ENCODE measurements around the gene ERICH6. TPM values are rescaled to one million over a fixed set of nuclear protein-coding genes. Genes with fewer than 3 reads are reported as not detected.

Gene ERICH6
- total RNA-seq, 1 donor from 2014 or later = not detected

DNA sequence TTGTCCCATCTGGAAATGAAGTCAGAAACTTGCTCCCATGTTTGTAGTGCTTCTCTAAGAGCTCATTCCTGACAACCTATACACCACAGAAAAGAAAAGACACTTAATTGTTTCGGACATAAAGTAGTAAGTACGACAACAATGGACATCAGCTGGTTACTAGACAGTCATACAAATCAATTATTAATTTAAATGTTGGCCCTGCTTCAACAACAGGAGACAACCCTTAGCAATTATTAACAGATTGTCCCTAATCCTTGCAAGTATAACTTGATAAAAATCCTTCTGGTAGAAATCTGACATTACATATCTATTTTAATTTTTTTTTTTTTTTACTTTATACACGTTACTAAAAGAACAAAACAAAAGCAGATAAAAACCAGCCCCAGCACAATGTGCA lies 29.8 kb downstream of the ERICH6 start:
- Histone ChIP-seq H3K27me3 (ENCODE audit: low read depth) (no peaks in the 10 kb centered on the region), H3K27ac (no peak overlapping the region), H3K4me3 (no peak overlapping the region), H3K36me3 (no peaks in the 10 kb centered on the region), H3K9me3 (peaks cover 13% of the 10 kb centered on the region), H3K4me1 (no peaks in the 10 kb centered on the region)
- TF ChIP-seq, protein P1, sequence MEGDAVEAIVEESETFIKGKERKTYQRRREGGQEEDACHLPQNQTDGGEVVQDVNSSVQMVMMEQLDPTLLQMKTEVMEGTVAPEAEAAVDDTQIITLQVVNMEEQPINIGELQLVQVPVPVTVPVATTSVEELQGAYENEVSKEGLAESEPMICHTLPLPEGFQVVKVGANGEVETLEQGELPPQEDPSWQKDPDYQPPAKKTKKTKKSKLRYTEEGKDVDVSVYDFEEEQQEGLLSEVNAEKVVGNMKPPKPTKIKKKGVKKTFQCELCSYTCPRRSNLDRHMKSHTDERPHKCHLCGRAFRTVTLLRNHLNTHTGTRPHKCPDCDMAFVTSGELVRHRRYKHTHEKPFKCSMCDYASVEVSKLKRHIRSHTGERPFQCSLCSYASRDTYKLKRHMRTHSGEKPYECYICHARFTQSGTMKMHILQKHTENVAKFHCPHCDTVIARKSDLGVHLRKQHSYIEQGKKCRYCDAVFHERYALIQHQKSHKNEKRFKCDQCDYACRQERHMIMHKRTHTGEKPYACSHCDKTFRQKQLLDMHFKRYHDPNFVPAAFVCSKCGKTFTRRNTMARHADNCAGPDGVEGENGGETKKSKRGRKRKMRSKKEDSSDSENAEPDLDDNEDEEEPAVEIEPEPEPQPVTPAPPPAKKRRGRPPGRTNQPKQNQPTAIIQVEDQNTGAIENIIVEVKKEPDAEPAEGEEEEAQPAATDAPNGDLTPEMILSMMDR (IDR thresholded peaks at IDR 0.05) = no peak
- ATAC-seq = no peak
- intact Hi-C loops (cut with DNase I) = no loop called here
- DNase-seq = no peak

DNA sequence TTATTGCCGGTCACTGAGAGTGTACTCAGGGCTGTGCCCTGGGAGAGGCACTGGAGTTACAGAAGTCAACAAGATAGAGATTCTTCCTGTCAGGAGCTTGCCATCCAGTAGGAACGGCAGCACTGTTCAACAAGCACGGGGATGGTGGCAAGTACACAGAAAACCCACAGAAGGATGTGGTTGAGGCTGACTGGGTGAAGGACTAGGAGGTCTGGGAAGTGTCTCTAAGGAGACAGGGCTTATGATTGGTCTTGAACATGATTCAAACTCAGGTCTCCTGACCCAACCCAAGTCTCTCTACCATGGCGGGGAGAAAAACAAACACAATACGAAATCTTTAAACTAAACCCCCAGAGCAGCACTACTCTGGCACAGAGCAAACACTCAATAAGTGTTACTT lies 37.6 kb downstream of the ERICH6 start:
- intact Hi-C loops (cut with DNase I) = no loop called here
- TF ChIP-seq, protein P1 (IDR thresholded peaks at IDR 0.05) = no peak
- no peak for DNase-seq
- no peak overlapping the region for H3K4me3 ChIP-seq
- H3K27me3 ChIP-seq (ENCODE audit: low read depth) = no peaks in the 10 kb centered on the region
- no peaks in the 10 kb centered on the region for H3K36me3 ChIP-seq
- H3K27ac ChIP-seq = no peak overlapping the region
- H3K4me1 ChIP-seq = no peaks in the 10 kb centered on the region
- no peak for ATAC-seq
- H3K9me3 ChIP-seq = no peaks in the 10 kb centered on the region

DNA sequence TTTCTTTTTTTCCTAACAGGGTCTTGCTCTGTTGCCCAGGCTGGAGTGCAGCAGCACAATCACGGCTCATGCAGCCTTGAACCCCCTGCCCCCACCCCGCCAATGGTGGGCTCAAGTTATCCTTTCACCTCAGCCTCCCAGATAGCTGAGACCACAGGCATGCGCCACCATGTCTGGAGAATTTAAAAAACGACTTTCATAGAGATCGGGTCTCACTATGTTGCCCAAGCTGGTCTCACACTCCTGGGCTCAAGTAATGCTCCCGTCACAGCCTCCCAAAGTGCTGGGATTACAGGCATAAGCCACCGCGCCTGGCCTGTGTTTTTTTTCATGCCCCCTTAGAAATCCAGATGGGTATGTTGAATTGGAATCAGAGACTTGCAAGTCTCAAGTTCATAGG lies 40.3 kb downstream of the ERICH6 start:
- Histone ChIP-seq H3K4me1 (no peaks in the 10 kb centered on the region), H3K27ac (no peak overlapping the region), H3K4me3 (no peak overlapping the region), H3K9me3 (no peaks in the 10 kb centered on the region), H3K36me3 (no peaks in the 10 kb centered on the region), H3K27me3 (ENCODE audit: low read depth) (no peaks in the 10 kb centered on the region)
- TF ChIP-seq, protein P1 (IDR thresholded peaks at IDR 0.05) = no peak
- no peak for ATAC-seq
- intact Hi-C loops (cut with DNase I) = no loop called here
- DNase-seq = no peak

DNA sequence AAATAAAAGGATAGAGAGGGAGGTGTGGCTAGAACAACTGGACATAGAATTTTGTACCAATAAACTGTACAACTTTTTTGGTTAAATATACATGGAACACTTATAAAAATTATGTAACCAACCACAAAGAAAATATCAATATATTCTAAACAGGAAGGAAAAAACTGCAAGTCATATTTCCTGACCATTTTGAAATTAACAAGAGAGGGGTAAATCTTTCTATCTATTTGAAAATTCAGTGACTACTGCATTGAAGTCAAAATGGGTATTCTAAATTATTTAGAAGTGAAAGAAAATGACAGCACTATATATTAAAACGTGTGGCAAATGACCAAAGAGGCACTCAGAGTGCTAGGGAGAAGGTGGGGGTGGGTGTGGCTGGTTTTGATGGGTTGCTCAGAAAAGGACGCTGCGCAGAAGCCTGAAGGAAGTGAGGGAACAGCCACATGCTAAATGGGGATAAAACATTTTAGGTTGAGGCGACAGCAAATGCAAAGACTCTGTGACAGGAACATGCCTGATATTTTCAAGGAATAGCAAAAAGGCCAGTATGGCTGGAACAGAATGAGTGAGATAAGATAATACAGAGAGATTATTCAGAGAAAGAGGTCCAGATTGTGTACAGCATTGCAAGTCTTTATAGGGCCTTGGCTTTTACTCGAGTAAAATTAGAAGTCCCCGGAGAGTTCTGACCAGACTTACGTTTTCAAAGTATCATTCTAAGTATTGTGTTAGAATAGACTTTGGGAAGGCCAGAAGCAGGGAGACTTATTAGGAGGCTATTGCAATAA lies 41.1 kb downstream of the ERICH6 start:
- Histone ChIP-seq H3K9me3 (no peaks in the 10 kb centered on the region), H3K36me3 (no peaks in the 10 kb centered on the region), H3K27ac (no peak overlapping the region), H3K27me3 (ENCODE audit: low read depth) (no peaks in the 10 kb centered on the region), H3K4me1 (no peaks in the 10 kb centered on the region), H3K4me3 (no peak overlapping the region)
- intact Hi-C loops (cut with DNase I) = no loop called here
- no peak for DNase-seq
- no peak for ATAC-seq
- TF ChIP-seq, protein P1 (IDR thresholded peaks at IDR 0.05) = no peak

DNA sequence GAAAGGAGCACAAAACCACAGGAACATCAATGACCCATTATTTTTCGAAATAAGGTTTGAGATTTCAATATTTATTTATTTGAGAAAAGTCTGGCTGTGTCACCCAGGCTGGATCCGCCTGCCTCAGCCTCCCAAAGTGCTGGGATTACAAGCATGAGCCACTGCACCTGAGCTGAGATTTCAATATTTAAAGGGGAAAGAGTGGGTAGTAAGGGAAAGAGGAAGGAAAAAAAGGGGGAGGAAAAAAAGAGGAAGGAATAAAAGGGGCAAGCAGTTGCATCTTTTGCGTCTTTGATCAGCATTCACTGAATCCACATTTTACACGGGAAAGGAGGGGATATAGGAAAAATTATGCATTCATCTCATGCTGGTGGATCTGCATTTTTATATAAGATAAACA lies 47.4 kb downstream of the ERICH6 start:
- TF ChIP-seq, protein P1 (IDR thresholded peaks at IDR 0.05) = no peak
- no peak overlapping the region for H3K4me3 ChIP-seq
- no peaks in the 10 kb centered on the region for H3K27me3 ChIP-seq (ENCODE audit: low read depth)
- ATAC-seq (no peak), DNase-seq (no peak)
- H3K4me1 ChIP-seq = no peaks in the 10 kb centered on the region
- no peaks in the 10 kb centered on the region for H3K36me3 ChIP-seq
- no peak overlapping the region for H3K27ac ChIP-seq
- H3K9me3 ChIP-seq = no peaks in the 10 kb centered on the region
- intact Hi-C loops (cut with DNase I) = no loop called here

Data from lower lobe of right lung (tissue), 2 donors.